Spleen (tissue), 7 donors: ENCODE results near the gene PPP1R15B.

ENCODE experiments used
- POLR2A ChIP-seq, 3 donors: fragments of 450-650 bp; IDR thresholded peaks; one replicate each; pipeline ENCODE4 v1.5.1; 2017; ENCODE audit warnings: antibody characterized with exemption in 3 of 3, mild to moderate bottlenecking in 1 of 3
- POLR2AphosphoS5 ChIP-seq, 3 donors: sonication (generic); formaldehyde crosslinking; IDR thresholded peaks; one replicate each; pipeline ENCODE4 v1.5.1; 2017; ENCODE audit warnings: antibody characterized with exemption in 3 of 3
- TF ChIP-seq, protein P1 (sequence below), 11 experiments: fragments of 200-600 bp in 7 of 11; fragments of 450-650 bp in 4 of 11; sonication (generic) in 4 of 11; IDR thresholded peaks in 8 of 11; conservative IDR thresholded peaks in 3 of 11; 1 replicate in 7 of 11; 2 replicates in 4 of 11; pipeline versions ENCODE4 v1.4.0 to v1.8.0; 2016 to 2021; ENCODE audit warnings: antibody characterized with exemption in 11 of 11, inconsistent platforms in 4 of 11, mild to moderate bottlenecking in 1 of 11
- donor health status: DM: no; HTN: no; CAD: no; lungs with moderate emphysema.
- donor health status: DM: no; HTN: no; CAD: no.
- donor health status: DM: no; HTN: no; CAD: no.

DNA sequence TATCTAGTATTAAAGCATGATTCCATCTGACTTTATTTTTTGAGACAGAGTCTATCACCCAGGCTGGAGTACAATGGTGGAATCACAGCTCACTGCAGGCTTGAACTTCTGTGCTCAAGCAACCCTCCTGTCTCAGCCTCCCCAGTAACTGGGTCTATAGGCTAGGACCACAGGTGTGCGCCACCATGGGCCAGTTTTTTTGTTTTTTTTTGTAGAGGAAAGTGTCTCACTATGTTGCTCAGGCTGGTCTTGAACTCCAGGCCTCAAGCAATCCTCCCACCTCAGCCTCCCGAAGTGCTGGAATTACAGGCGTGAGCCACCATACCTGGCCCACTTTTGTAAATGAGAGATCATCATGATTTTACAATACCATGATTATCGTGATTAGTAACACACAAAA lies 9.2 kb downstream of the PPP1R15B start:
- TF ChIP-seq, protein P1, sequence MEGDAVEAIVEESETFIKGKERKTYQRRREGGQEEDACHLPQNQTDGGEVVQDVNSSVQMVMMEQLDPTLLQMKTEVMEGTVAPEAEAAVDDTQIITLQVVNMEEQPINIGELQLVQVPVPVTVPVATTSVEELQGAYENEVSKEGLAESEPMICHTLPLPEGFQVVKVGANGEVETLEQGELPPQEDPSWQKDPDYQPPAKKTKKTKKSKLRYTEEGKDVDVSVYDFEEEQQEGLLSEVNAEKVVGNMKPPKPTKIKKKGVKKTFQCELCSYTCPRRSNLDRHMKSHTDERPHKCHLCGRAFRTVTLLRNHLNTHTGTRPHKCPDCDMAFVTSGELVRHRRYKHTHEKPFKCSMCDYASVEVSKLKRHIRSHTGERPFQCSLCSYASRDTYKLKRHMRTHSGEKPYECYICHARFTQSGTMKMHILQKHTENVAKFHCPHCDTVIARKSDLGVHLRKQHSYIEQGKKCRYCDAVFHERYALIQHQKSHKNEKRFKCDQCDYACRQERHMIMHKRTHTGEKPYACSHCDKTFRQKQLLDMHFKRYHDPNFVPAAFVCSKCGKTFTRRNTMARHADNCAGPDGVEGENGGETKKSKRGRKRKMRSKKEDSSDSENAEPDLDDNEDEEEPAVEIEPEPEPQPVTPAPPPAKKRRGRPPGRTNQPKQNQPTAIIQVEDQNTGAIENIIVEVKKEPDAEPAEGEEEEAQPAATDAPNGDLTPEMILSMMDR (IDR thresholded peaks at IDR 0.05 in 8 of 11, conservative IDR thresholded peaks at IDR 0.05 in 3 of 11) = no peak
- TF ChIP-seq POLR2AphosphoS5 (IDR thresholded peaks at IDR 0.05) (no peak), POLR2A (IDR thresholded peaks at IDR 0.05) (no peak)
